Smooth muscle cell (in vitro differentiated cells): ENCODE data around the gene GMEB2. TPM values are rescaled to one million over a fixed set of nuclear protein-coding genes. Genes with fewer than 3 reads are reported as not detected.

Experiments
- DNase-seq: peaks from one replicate; lab custom pipeline; 2025; ENCODE audit not compliant: unreplicated experiment; lab: John Stamatoyannopoulos, UW
- H2AFZ ChIP-seq: fragments of 200-600 bp; sonication (generic); 2 replicates; pipeline ENCODE4 v1.6.0; 2016; ENCODE audit warnings: antibody characterized with exemption, low read depth, mild to moderate bottlenecking
- H3F3A ChIP-seq: fragments of 200-600 bp; sonication (generic); 2 replicates; pipeline ENCODE4 v1.6.0; 2017; ENCODE audit warnings: antibody characterized with exemption, low read depth
- H3K27ac ChIP-seq: fragments of 200-600 bp; sonication (generic); 2 replicates; pipeline ENCODE4 v1.5.1; 2016; ENCODE audit warnings: low read depth, mild to moderate bottlenecking
- H3K27me3 ChIP-seq: fragments of 200-600 bp; sonication (generic); 2 replicates; pipeline ENCODE4 v1.6.1; 2016; ENCODE audit warnings: low read depth, mild to moderate bottlenecking
- H3K36me3 ChIP-seq: fragments of 200-600 bp; sonication (generic); 2 replicates; pipeline ENCODE4 v1.5.1; 2016; ENCODE audit warnings: low read depth
- H3K4me1 ChIP-seq: fragments of 200-600 bp; sonication (generic); 2 replicates; pipeline ENCODE4 v1.5.1; 2016; ENCODE audit warnings: low read depth
- H3K4me2 ChIP-seq: fragments of 200-600 bp; sonication (generic); 2 replicates; pipeline ENCODE4 v1.6.0; 2016; ENCODE audit warnings: mild to moderate bottlenecking
- H3K4me3 ChIP-seq: fragments of 200-600 bp; sonication (generic); 2 replicates; pipeline ENCODE4 v1.5.1; 2016; ENCODE audit warnings: mild to moderate bottlenecking
- H3K79me2 ChIP-seq: fragments of 200-600 bp; sonication (generic); 2 replicates; pipeline ENCODE4 v1.6.0; 2016; ENCODE audit warnings: low read depth, mild to moderate bottlenecking
- H3K9ac ChIP-seq: fragments of 200-600 bp; sonication (generic); 2 replicates; pipeline ENCODE4 v1.6.0; 2016; ENCODE audit warnings: low read depth
- H3K9me3 ChIP-seq: fragments of 200-600 bp; sonication (generic); replicated peaks from 2 replicates; pipeline ENCODE4 v1.5.1; 2016; ENCODE audit warnings: low read depth
- H4K20me1 ChIP-seq: fragments of 200-600 bp; sonication (generic); 2 replicates; pipeline ENCODE4 v1.6.0; 2016; ENCODE audit warnings: low read depth
- CTCF ChIP-seq: fragments of 200-600 bp; sonication (generic); IDR thresholded peaks from 2 replicates; pipeline ENCODE4 v1.5.1; 2017; ENCODE audit warnings: borderline replicate concordance, mild to moderate bottlenecking, antibody characterized with exemption; ENCODE audit not compliant: insufficient read depth, poor library complexity, severe bottlenecking
- WGBS: methylation state at CpG from one replicate; pipeline ENCODE4 v1.1.7; 2016; ENCODE audit warnings: low lambda C conversion rate; 5-methylcytosine and 5-hydroxymethylcytosine counted together
- polyA plus RNA-seq: library from polyadenylated mRNA; unstranded; fragments of >200 nt; fragmentation: Nextera tagmentation; extraction: Ambion mirVana; gene quantifications from 2 replicates; pipeline ENCODE4 v1.2.1, GENCODE V29; 2016
- total RNA-seq: library from RNA; depleted of rRNA; stranded (reverse); fragments of >200 nt; gene quantifications from 2 replicates; pipeline ENCODE4 v1.2.3, GENCODE V29; 2014

GMEB2 gene
- total and polyA plus RNA-seq, 2 experiments from 2014 or later: 8.9 to 11.3 TPM

DNA sequence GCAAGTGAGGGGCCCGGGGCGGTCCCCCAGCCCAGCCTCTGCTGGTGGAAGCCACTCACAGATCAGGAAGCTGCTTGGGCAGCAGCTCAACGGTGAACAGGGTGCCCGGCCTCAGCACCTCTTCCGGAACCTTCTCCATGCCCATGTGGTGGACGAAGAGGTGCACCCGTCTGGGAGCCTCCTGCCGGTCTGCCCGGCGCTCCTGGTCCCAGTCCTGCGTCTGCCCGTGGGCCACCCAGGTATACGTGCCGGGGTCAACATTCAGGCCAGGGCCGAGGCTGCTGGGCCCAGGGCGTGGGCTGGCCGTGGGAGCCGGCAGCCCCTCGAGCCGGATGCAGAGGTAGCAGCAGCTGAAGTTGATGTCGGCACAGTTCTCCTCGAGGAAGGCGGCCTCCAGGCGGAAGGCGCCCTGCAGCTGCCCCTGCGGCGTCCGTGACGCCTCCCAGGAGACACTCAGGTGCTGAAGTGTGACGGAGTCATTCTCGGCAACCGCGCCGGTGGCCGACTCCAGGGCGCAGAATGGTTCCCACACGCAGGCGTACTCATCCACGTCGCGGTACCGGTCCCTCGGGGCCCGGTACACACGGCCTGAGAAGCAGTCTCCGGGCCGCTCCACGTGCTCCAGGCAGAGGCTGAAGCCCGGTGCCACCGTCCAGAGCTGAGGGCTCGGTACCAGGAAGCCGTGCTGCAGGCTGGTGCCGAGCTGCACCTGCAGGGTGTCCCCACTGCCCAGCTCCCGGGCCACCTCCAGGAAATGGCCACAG lies 64.3 kb downstream of the GMEB2 start:
- H3K36me3 ChIP-seq: no peaks in the 10 kb centered on the region
- H3K9ac ChIP-seq: no peak overlapping the region
- no peaks in the 10 kb centered on the region for H3K79me2 ChIP-seq
- H4K20me1 ChIP-seq: no peaks in the 10 kb centered on the region
- 97% methylated on average over 44 of the region's 54 CpGs for WGBS
- no peak overlapping the region for H3K4me3 ChIP-seq
- DNase-seq: no peak
- no peak for TF ChIP-seq CTCF
- H3K4me2 ChIP-seq: no peak overlapping the region
- H3K27ac ChIP-seq: no peak overlapping the region
- H3K4me1 ChIP-seq: no peaks in the 10 kb centered on the region
- H3K27me3 ChIP-seq: no peaks in the 10 kb centered on the region
- no peak overlapping the region for H2AFZ ChIP-seq
- no peaks in the 10 kb centered on the region for H3K9me3 ChIP-seq
- H3F3A ChIP-seq: no peaks in the 10 kb centered on the region

DNA sequence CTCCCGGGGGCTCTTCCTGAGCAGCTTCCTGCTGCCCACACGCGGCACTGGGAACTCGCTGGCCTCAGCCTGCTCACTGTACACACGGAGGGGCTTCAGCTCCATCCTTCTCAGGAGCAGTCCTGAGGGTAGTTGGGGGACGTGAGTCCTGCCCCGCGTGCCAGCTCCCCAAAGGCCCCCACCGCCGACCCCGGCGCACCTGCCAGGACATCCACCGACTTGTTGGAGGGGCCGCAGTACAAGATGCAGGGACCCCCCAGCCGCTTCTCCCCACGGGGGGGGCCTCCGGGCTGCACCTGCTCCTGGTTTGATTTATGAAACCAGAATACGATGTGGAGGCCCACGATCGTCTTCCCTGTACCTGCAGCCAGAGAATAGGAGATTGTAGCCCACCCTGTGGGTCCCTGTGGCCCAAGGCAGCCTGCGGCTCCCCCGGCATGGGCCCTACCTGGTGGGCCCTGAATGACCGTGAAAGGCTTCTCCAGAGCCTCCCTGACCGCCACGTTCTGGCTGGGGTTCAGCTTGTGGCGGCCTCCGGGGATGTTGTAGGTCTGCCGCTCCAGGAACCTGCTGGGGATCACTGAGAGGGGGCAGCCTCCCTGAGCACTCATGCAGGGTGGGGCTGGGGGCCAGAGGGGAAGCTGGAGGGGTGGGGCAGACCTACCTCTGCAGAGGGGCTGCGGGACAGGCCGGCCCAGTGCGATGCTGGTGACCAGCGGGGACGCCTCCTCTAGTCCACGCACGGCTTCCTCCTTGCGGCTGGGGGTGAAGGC lies 65.1 kb downstream of the GMEB2 start:
- Histone ChIP-seq H3K9me3 (no peaks in the 10 kb centered on the region), H3K4me3 (no peak overlapping the region), H3K4me1 (no peaks in the 10 kb centered on the region), H3K9ac (no peak overlapping the region), H3F3A (no peaks in the 10 kb centered on the region), H4K20me1 (no peaks in the 10 kb centered on the region), H2AFZ (no peak overlapping the region), H3K36me3 (no peaks in the 10 kb centered on the region), H3K27ac (no peak overlapping the region), H3K4me2 (no peak overlapping the region), H3K27me3 (no peaks in the 10 kb centered on the region), H3K79me2 (no peaks in the 10 kb centered on the region)
- no peak for DNase-seq
- 96% methylated on average over 34 of the region's 36 CpGs for WGBS
- no peak for TF ChIP-seq CTCF

- H3K27me3 ChIP-seq: no peaks in the 10 kb centered on the region
- no peaks in the 10 kb centered on the region for H3K4me1 ChIP-seq
- H3K4me2 ChIP-seq: no peak overlapping the region
- no peaks in the 10 kb centered on the region for H3F3A ChIP-seq
- 95% methylated on average over 23 of the region's 26 CpGs for WGBS
- DNase-seq: no peak
- no peak overlapping the region for H2AFZ ChIP-seq
- H3K9ac ChIP-seq: no peak overlapping the region
- H3K27ac ChIP-seq: no peak overlapping the region
- H3K9me3 ChIP-seq: no peaks in the 10 kb centered on the region
- H3K79me2 ChIP-seq: no peaks in the 10 kb centered on the region
- H4K20me1 ChIP-seq: no peaks in the 10 kb centered on the region
- no peak for TF ChIP-seq CTCF
- no peak overlapping the region for H3K4me3 ChIP-seq
- no peaks in the 10 kb centered on the region for H3K36me3 ChIP-seq
These were observed 65.9 kb downstream of the GMEB2 start for GRCh38 chr20:63560856-63561609.
